GM21447 (cell line): ENCODE measurements around the gene ZNF579.
"Not testable (repeated sequence)": the region's sequence is repeated elsewhere in the genome, so short reads cannot be mapped to it uniquely, and the experiment has no call there.

Source experiments
- ATAC-seq: cut with Tn5 transposase; IDR thresholded peaks from one replicate; pipeline ENCODE4 v1.9.1; 2021; ENCODE audit not compliant: unreplicated experiment

The ZNF579 gene

GRCh38 chr19:55573929-55574328 lies 6.7 kb downstream of the ZNF579 start:
- ATAC-seq = not testable (repeated sequence)

GRCh38 chr19:55569477-55569876 lies 11.2 kb downstream of the ZNF579 start:
- not testable (repeated sequence) for ATAC-seq

- ATAC-seq = no peak
Observed at GRCh38 chr19:55567708-55568328, 12.8 kb downstream of the ZNF579 start.

- no peak for ATAC-seq
Observed at GRCh38 chr19:55566823-55567222, 13.8 kb downstream of the ZNF579 start.

GRCh38 chr19:55563261-55563690 lies 17.4 kb downstream of the ZNF579 start:
- ATAC-seq = no peak

GRCh38 chr19:55559684-55560083 lies 21.0 kb downstream of the ZNF579 start:
- no peak for ATAC-seq

GRCh38 chr19:55554741-55555152 lies 25.9 kb downstream of the ZNF579 start:
- no peak for ATAC-seq

- no peak for ATAC-seq
Observed at GRCh38 chr19:55554302-55554701, 26.3 kb downstream of the ZNF579 start.

- no peak for ATAC-seq
Observed at GRCh38 chr19:55553217-55554182, 27.1 kb downstream of the ZNF579 start.

- ATAC-seq = no peak
Observed at GRCh38 chr19:55552620-55553019, 28.0 kb downstream of the ZNF579 start.

GRCh38 chr19:55552206-55552605 lies 28.4 kb downstream of the ZNF579 start:
- no peak for ATAC-seq

- ATAC-seq = no peak
Observed at GRCh38 chr19:55550321-55550650, 30.4 kb downstream of the ZNF579 start.

GRCh38 chr19:55549500-55550320 lies 30.9 kb downstream of the ZNF579 start:
- no peak for ATAC-seq

GRCh38 chr19:55546822-55547614 lies 33.6 kb downstream of the ZNF579 start:
- no peak for ATAC-seq

GRCh38 chr19:55546011-55546410 lies 34.6 kb downstream of the ZNF579 start:
- no peak for ATAC-seq

GRCh38 chr19:55545443-55545842 lies 35.2 kb downstream of the ZNF579 start, which contains the start of gene SBK3:
Gene SBK3, minus strand, starts transcription at chr19:55545543. Its CDS starts 0 bp downstream, at chr19:55545543.
- ATAC-seq = no peak

- ATAC-seq = no peak
Observed at GRCh38 chr19:55544776-55545439, 35.7 kb downstream of the ZNF579 start.

- ATAC-seq = no peak
Observed at GRCh38 chr19:55544014-55544413, 36.6 kb downstream of the ZNF579 start.

- ATAC-seq = no peak
Observed at GRCh38 chr19:55543567-55543966, 37.1 kb downstream of the ZNF579 start.

- ATAC-seq = no peak
Observed at GRCh38 chr19:55542292-55542855, 38.3 kb downstream of the ZNF579 start.
